22Rv1 (cell line): ENCODE data around the gene SELENOW.
"Not testable (repeated sequence)": the region's sequence is repeated elsewhere in the genome, so short reads cannot be mapped to it uniquely, and the experiment has no call there.

Experiments used
- ZFX ChIP-seq: fragments of 450-650 bp; IDR thresholded peaks from 2 replicates; pipeline ENCODE4 v1.6.1; 2017; ENCODE audit warnings: antibody characterized with exemption, borderline replicate concordance
- TF ChIP-seq, protein P1 (sequence below): fragments of 450-650 bp; IDR thresholded peaks from 2 replicates; pipeline ENCODE4 v1.5.1; 2017; ENCODE audit warnings: mild to moderate bottlenecking

DNA sequence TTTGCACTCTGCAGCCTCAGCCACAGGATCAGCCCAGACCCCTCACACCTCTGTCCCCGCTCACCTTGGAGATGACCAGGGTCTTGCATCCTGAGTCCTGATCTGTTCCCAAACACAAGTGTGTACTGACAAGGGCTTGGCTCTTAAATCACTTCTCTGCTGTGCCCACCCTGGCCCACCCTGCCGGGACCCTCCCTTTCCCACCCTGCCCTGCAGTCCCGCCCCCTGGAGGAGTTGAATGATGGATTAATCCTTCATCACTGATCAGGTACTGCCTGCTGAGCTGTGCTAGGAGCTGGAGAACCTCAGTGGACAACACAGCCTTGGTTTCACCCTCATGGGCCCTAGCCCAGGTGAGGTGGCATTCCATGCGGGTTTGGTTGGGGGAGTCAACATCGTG lies 25.9 kb downstream of the SELENOW start, which contains the start of gene TPRX1:
- TF ChIP-seq, protein P1, sequence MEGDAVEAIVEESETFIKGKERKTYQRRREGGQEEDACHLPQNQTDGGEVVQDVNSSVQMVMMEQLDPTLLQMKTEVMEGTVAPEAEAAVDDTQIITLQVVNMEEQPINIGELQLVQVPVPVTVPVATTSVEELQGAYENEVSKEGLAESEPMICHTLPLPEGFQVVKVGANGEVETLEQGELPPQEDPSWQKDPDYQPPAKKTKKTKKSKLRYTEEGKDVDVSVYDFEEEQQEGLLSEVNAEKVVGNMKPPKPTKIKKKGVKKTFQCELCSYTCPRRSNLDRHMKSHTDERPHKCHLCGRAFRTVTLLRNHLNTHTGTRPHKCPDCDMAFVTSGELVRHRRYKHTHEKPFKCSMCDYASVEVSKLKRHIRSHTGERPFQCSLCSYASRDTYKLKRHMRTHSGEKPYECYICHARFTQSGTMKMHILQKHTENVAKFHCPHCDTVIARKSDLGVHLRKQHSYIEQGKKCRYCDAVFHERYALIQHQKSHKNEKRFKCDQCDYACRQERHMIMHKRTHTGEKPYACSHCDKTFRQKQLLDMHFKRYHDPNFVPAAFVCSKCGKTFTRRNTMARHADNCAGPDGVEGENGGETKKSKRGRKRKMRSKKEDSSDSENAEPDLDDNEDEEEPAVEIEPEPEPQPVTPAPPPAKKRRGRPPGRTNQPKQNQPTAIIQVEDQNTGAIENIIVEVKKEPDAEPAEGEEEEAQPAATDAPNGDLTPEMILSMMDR = not testable (repeated sequence)
- not testable (repeated sequence) for TF ChIP-seq ZFX
